K562 (cell line): Measurements from ENCODE around the gene PRDX6. TPM values are rescaled to one million over a fixed set of nuclear protein-coding genes. Genes with fewer than 3 reads are reported as not detected.

Experiments used
- ATAC-seq: fragments of 200-7000 bp; cut with Tn5 transposase; 3 replicates; pipeline ENCODE4 v1.9.1; 2020; ENCODE audit warnings: moderate library complexity
- BruUV-seq: library from RNA; stranded (reverse); fragments of 400-500 nt; replicated peaks from 2 replicates; lab custom pipeline; 2021; lab: Mats Ljungman, UMichigan
- CTCF ChIA-PET: fragments of 300-600 bp; formaldehyde crosslinking; extraction: SDS; loops from one replicate; lab custom pipeline; 2021; ENCODE audit warnings: low intra/inter-chr PET ratio; lab: Yijun Ruan, JAX
- POLR2A ChIA-PET: fragments of 300-600, 350-650 bp; sonication (Branson Sonifier 250); formaldehyde crosslinking; extraction: SDS; loops from one replicate; lab custom pipeline; 2021; ENCODE audit warnings: antibody characterized with exemption, inconsistent platforms; lab: Yijun Ruan, JAX
- DNase-seq, 4 experiments: peaks; one replicate each; pipeline versions ENCODE4 v3.0.0 to v3.0.0-alpha.2; 2011 to 2018; ENCODE audit warnings: low spot score in 3 of 4, mixed read lengths in 3 of 4; ENCODE audit errors: extremely low read depth in 1 of 4
- FAIRE-seq: peaks from 2 replicates; lab custom pipeline; 2011; peaks lifted over from hg19 to GRCh38; lab: Jason Lieb, UNC
- H2AFZ ChIP-seq: 2 replicates; pipeline ENCODE4 v1.6.0; 2011; ENCODE audit warnings: low read depth, low read length, control low read depth, inconsistent platforms
- H3K27ac ChIP-seq: fragments of 200-600 bp; 3 replicates; pipeline ENCODE4 v1.8.0; 2011; ENCODE audit warnings: low read depth, mild to moderate bottlenecking, control low read depth, inconsistent platforms, low read length, moderate library complexity, mixed read lengths; ENCODE audit errors: extremely low read depth
- H3K27me3 ChIP-seq, 2 experiments: fragments of 300-600 bp in 1 of 2; 2 replicates in 1 of 2; 3 replicates in 1 of 2; pipeline versions ENCODE4 v1.6.0 to v1.8.0; 2011; ENCODE audit warnings: inconsistent platforms in 2 of 2, low read length in 2 of 2, mild to moderate bottlenecking in 1 of 2, mixed read lengths in 1 of 2, moderate library complexity in 1 of 2; ENCODE audit not compliant: control insufficient read depth in 2 of 2, insufficient read depth in 2 of 2
- H3K36me3 ChIP-seq: fragments of 300-600 bp; 3 replicates; pipeline ENCODE4 v1.8.0; 2011; ENCODE audit warnings: mild to moderate bottlenecking, low read length, inconsistent platforms; ENCODE audit not compliant: control insufficient read depth, insufficient read depth
- H3K4me1 ChIP-seq, 2 experiments: fragments of 200-600 bp in 1 of 2; replicated peaks in 1 of 2; 2 replicates in 1 of 2; 3 replicates in 1 of 2; pipeline versions ENCODE4 v1.5.1 to v1.8.0; 2011; ENCODE audit warnings: inconsistent platforms in 2 of 2, low read length in 2 of 2, mild to moderate bottlenecking in 1 of 2, mixed read lengths in 1 of 2, moderate library complexity in 1 of 2; ENCODE audit not compliant: control insufficient read depth in 2 of 2, insufficient read depth in 2 of 2
- H3K4me2 ChIP-seq: 2 replicates; pipeline ENCODE4 v1.6.1; 2011; ENCODE audit warnings: low read length, control low read depth, inconsistent platforms, mixed read lengths; ENCODE audit not compliant: insufficient read depth
- H3K4me3 ChIP-seq: fragments of 200-600 bp; sonication (generic), shearing (Covaris generic); 2 replicates; pipeline ENCODE4 v1.5.1; 2016; ENCODE audit warnings: control low read depth, inconsistent platforms
- H3K79me2 ChIP-seq: fragments of 200-600 bp; 3 replicates; pipeline ENCODE4 v1.8.0; 2011; ENCODE audit warnings: low read length, inconsistent platforms; ENCODE audit not compliant: control insufficient read depth, insufficient read depth
- H3K9ac ChIP-seq, 2 experiments: 2 replicates each; pipeline versions ENCODE4 v1.6.0 to v1.6.1; 2011; ENCODE audit warnings: low read depth in 2 of 2, low read length in 2 of 2, control low read depth in 1 of 2, inconsistent platforms in 1 of 2, mild to moderate bottlenecking in 1 of 2, mixed read lengths in 1 of 2; ENCODE audit not compliant: insufficient read depth in 1 of 2
- H3K9me1 ChIP-seq: one replicate; pipeline ENCODE4 v1.6.0; 2011; ENCODE audit warnings: inconsistent platforms, mild to moderate bottlenecking, low read length, moderate library complexity; ENCODE audit not compliant: control insufficient read depth, insufficient read depth
- H3K9me3 ChIP-seq: replicated peaks from 2 replicates; pipeline ENCODE4 v1.5.1; 2011; ENCODE audit warnings: low read depth, low read length, inconsistent platforms; ENCODE audit not compliant: control insufficient read depth, insufficient read depth
- H4K20me1 ChIP-seq: replicated peaks from 2 replicates; pipeline ENCODE4 v1.6.1; 2011; ENCODE audit warnings: low read length, inconsistent platforms, mixed read lengths; ENCODE audit not compliant: control insufficient read depth, insufficient read depth
- BACH1 ChIP-seq: fragments of 200-800 bp; sonication (Bioruptor generic); IDR thresholded peaks from 2 replicates; pipeline ENCODE4 v1.6.1; 2016; ENCODE audit warnings: missing genetic modification characterization, missing compliant biosample characterization
- CC2D1A ChIP-seq: fragments of 450-650 bp; IDR thresholded peaks from 2 replicates; pipeline ENCODE4 v1.6.1; 2017; ENCODE audit warnings: mild to moderate bottlenecking
- ESRRA ChIP-seq: fragments of 450-650 bp; IDR thresholded peaks from 2 replicates; pipeline ENCODE4 v1.6.1; 2014; ENCODE audit warnings: low read depth, mild to moderate bottlenecking, moderate library complexity, borderline replicate concordance
- GMEB1 ChIP-seq: fragments of 250-450 bp; sonication (Bioruptor Pico); IDR thresholded peaks from 2 replicates; pipeline ENCODE4 v1.4.0; 2020; ENCODE audit warnings: mild to moderate bottlenecking
- HDAC2 ChIP-seq: fragments of 450-650 bp; IDR thresholded peaks from 2 replicates; pipeline ENCODE4 v1.6.1; 2016; ENCODE audit warnings: mild to moderate bottlenecking
- HDAC8 ChIP-seq: fragments of 450-650 bp; IDR thresholded peaks from 2 replicates; pipeline ENCODE4 v1.6.1; 2016; ENCODE audit warnings: mild to moderate bottlenecking, missing genetic modification characterization, moderate library complexity, missing compliant biosample characterization
- HNRNPUL1 ChIP-seq: fragments of 200-400 bp; formaldehyde crosslinking; IDR thresholded peaks from 2 replicates; pipeline ENCODE4 v1.6.1; 2017; ENCODE audit warnings: low read length
- MYNN ChIP-seq, 2 experiments: sonication (generic); formaldehyde crosslinking in 1 of 2; IDR thresholded peaks; 2 replicates each; pipeline versions ENCODE4 v1.5.0 to v1.6.1; 2016 to 2020; ENCODE audit warnings: antibody characterized with exemption in 1 of 2, missing genetic modification reagents in 1 of 2
- POLR3A ChIP-seq: IDR thresholded peaks from 2 replicates; pipeline ENCODE4 v1.6.1; 2011; ENCODE audit warnings: borderline replicate concordance, mild to moderate bottlenecking, moderate library complexity; ENCODE audit not compliant: insufficient read length, insufficient read depth; ENCODE audit errors: extremely low read depth
- POU5F1 ChIP-seq: fragments of 150-350 bp; IDR thresholded peaks from 2 replicates; pipeline ENCODE4 v1.6.1; 2014; ENCODE audit warnings: borderline replicate concordance, low read length, low read depth, mild to moderate bottlenecking; ENCODE audit not compliant: partially characterized antibody
- RCOR1 ChIP-seq, 2 experiments: IDR thresholded peaks; 2 replicates each; pipeline ENCODE4 v1.6.1; 2012; ENCODE audit warnings: low read depth in 2 of 2, low read length in 2 of 2, borderline replicate concordance in 1 of 2, improper control_type of control experiment in 1 of 2
- SMAD1 ChIP-seq: fragments of 150-350 bp; IDR thresholded peaks from 2 replicates; pipeline ENCODE4 v1.6.1; 2014; ENCODE audit warnings: low read length, low read depth; ENCODE audit not compliant: partially characterized antibody
- SP1 ChIP-seq: sonication (generic); formaldehyde crosslinking; IDR thresholded peaks from 2 replicates; pipeline ENCODE4 v1.8.1; 2022; ENCODE audit warnings: mild to moderate bottlenecking, missing genetic modification reagents
- SREBF1 ChIP-seq: fragments of 150-350 bp; IDR thresholded peaks from 2 replicates; pipeline ENCODE4 v1.6.1; 2014; ENCODE audit warnings: antibody characterized with exemption, low read depth, low read length, borderline replicate concordance
- ZBTB43 ChIP-seq: sonication (generic); formaldehyde crosslinking; IDR thresholded peaks from 2 replicates; pipeline ENCODE4 v1.8.0; 2023; ENCODE audit warnings: mild to moderate bottlenecking, missing genetic modification reagents
- ZFP36 ChIP-seq: fragments of 150-350 bp; IDR thresholded peaks from 2 replicates; pipeline ENCODE4 v1.6.1; 2018; ENCODE audit warnings: low read length, low read depth; ENCODE audit not compliant: partially characterized antibody
- ZNF146 ChIP-seq: IDR thresholded peaks from one replicate; pipeline ENCODE4 v1.6.1; 2018; ENCODE audit warnings: missing compliant biosample characterization; ENCODE audit not compliant: unreplicated experiment
- ZNF232 ChIP-seq: sonication (generic); formaldehyde crosslinking; IDR thresholded peaks from 2 replicates; pipeline ENCODE4 v1.8.0; 2022; ENCODE audit warnings: mild to moderate bottlenecking, missing genetic modification reagents
- ZNF24 ChIP-seq: fragments of 450-650 bp; IDR thresholded peaks from 2 replicates; pipeline ENCODE4 v1.6.1; 2016
- WGBS: fragments of 100-300 bp; shearing (Covaris generic); methylation state at CpG from one replicate; pipeline ENCODE4 v1.1.6; 2016; ENCODE audit warnings: low coverage, mixed read lengths; ENCODE audit not compliant: insufficient coverage; ENCODE audit errors: missing lambda C conversion rate; 5-methylcytosine and 5-hydroxymethylcytosine counted together
- in situ Hi-C: fragments of 300-500 bp; cut with MboI; formaldehyde crosslinking; loops from 4 replicates; pipeline ENCODE4 v1.15.0; 2018; ENCODE audit warnings: inconsistent platforms, mixed read lengths
- intact Hi-C: fragments of 100-400 bp; cut with micrococcal nuclease; formaldehyde crosslinking; loops from 2 replicates; pipeline ENCODE4 v1.14.2; 2022
- polyA plus RNA-seq, 8 experiments: library from polyadenylated mRNA; depleted of rRNA in 4 of 8; stranded (reverse) in 5 of 8; unstranded in 3 of 8; fragments of >200 nt; fragmentation: Nextera tagmentation in 2 of 8; fragmentation: Illumina TruSeq in 1 of 8; extraction: Ambion mirVana in 2 of 8; extraction: Trizol in 1 of 8; gene quantifications; 2 replicates each; pipeline versions ENCODE4 v1.2.1 to v1.2.3, GENCODE V29; 2011 to 2014; ENCODE audit warnings: inconsistent platforms in 1 of 8, missing spikeins in 1 of 8
- total RNA-seq, 7 experiments: library from RNA; depleted of rRNA in 6 of 7; stranded (reverse); fragments of >200 nt in 6 of 7; fragmentation: Illumina TruSeq in 2 of 7; extraction: Trizol in 2 of 7; gene quantifications; 2 replicates each; pipeline versions ENCODE4 v1.2.1 to v1.2.3, GENCODE V29; 2011 to 2021; ENCODE audit warnings: low replicate concordance in 1 of 7

PRDX6 gene
- total and polyA plus RNA-seq, 9 of the 15 experiments (the other 6 are each of a cell fraction or from before 2014, with no cell fraction given): 277 to 1,082 (median 610) TPM

- no TSS peak for BruUV-seq
- H3K27ac ChIP-seq: no peak overlapping the region
- peaks cover 3% of the 10 kb centered on the region; the same call in 1 of the 3 replicates for H3K36me3 ChIP-seq
- FAIRE-seq (peak; percentile 77), ATAC-seq (peak; percentile 81), DNase-seq (peak; percentile 79 to 97 (median 80))
- no peaks in the 10 kb centered on the region for H3K9me1 ChIP-seq
- peak overlapping the region; percentile 87; the same call in 1 of the 2 replicates for H2AFZ ChIP-seq
- no peaks in the 10 kb centered on the region for H3K9me3 ChIP-seq
- WGBS: 30% methylated on average over 6 of the region's 6 CpGs
- H3K9ac ChIP-seq: no peak overlapping the region
- ChIA-PET POLR2A (interaction anchor here (1.3 to 2.4 kb wide), 2 partner anchors 47 to 436 kb away, joined by 3 to 16 read pairs; partner anchors contain the start of genes GAS5 and ZBTB37), CTCF (interaction anchor here (0.6 to 2.4 kb wide), 6 partner anchors 9 to 687 kb away, joined by 3 to 13 read pairs (median 3); partner anchors contain the start of genes CENPL and DARS2)
- H4K20me1 ChIP-seq: no peaks in the 10 kb centered on the region
- no peaks in the 10 kb centered on the region for H3K79me2 ChIP-seq
- intact Hi-C loops (loop anchor here (1.0 to 5.0 kb wide), 8 partner anchors 47 to 643 kb away; partner anchors contain the start of gene KLHL20), in situ Hi-C loops (loop anchor here (10.0 kb wide), 1 partner anchor 393 kb away; the partner anchor contains the start of genes CENPL and DARS2)
- no peaks in the 10 kb centered on the region for H3K27me3 ChIP-seq
- no peak overlapping the region for H3K4me3 ChIP-seq
- H3K4me1 ChIP-seq: peaks cover 10 to 58% of the 10 kb centered on the region in 2 experiments
- H3K4me2 ChIP-seq: no peak overlapping the region
- no peak for TF ChIP-seq POLR3A
- TF ChIP-seq BACH1: 0 out of 2 replicates have a peak, but pooled peaks have one; percentile 33
- TF ChIP-seq ZNF24: peak; percentile 25; the same call in 1 of the 2 replicates
- TF ChIP-seq SP1 (CRISPR knock-in tag): peak; percentile 65
- peak; percentile 76 for TF ChIP-seq ESRRA
- 0 out of 2 replicates have a peak, but pooled peaks have one; percentile 39 for TF ChIP-seq ZNF232 (CRISPR knock-in tag)
- no peak for TF ChIP-seq POU5F1
- 0 out of 2 replicates have a peak, but pooled peaks have one; percentile 20 for TF ChIP-seq HDAC2
- TF ChIP-seq MYNN (IDR thresholded peaks at IDR 0.05): peak; percentile 91
- TF ChIP-seq MYNN (CRISPR knock-in tag; IDR thresholded peaks at IDR 0.05): no peak
- TF ChIP-seq RCOR1 (IDR thresholded peaks at IDR 0.05; ENCODE audit: borderline replicate concordance in 1 of 2, low read depth in 2 of 2, low read length in 2 of 2): peak in 1 of 2 experiments; percentile 78; a peak in 2 of 4 replicates
- TF ChIP-seq SMAD1: no peak
- peak; percentile 86 for TF ChIP-seq CC2D1A
- no peak for TF ChIP-seq ZNF146 (CRISPR knock-in tag)
- no peak for TF ChIP-seq SREBF1
- no peak for TF ChIP-seq HDAC8 (tag)
- TF ChIP-seq ZBTB43: 0 out of 2 replicates have a peak, but pooled peaks have one; percentile 22
- TF ChIP-seq HNRNPUL1: no peak
- TF ChIP-seq ZFP36: no peak
- TF ChIP-seq GMEB1 (CRISPR knock-in tag): 0 out of 2 replicates have a peak, but pooled peaks have one; percentile 6
These were observed 45.7 kb upstream of the PRDX6 start for GRCh38 chr1:173431304-173432045.
